Mesodermal cell (in vitro differentiated cells): Measurements from ENCODE around the gene LPCAT1.
A peak's percentile ranks its signal among the peaks of the same experiment; 100 is the strongest.

Experiments used
- H3K27ac ChIP-seq: 2 replicates; pipeline ENCODE4 v1.7.0; 2013; ENCODE audit warnings: mild to moderate bottlenecking, low read depth, low read length, moderate library complexity; ENCODE audit not compliant: severe bottlenecking
- H3K36me3 ChIP-seq: 2 replicates; pipeline ENCODE4 v1.7.1; 2013; ENCODE audit warnings: mild to moderate bottlenecking, low read length, moderate library complexity; ENCODE audit not compliant: control insufficient read depth, insufficient read depth
- H3K4me1 ChIP-seq: one replicate; pipeline ENCODE4 v1.7.1; 2013; ENCODE audit warnings: mild to moderate bottlenecking, low read length; ENCODE audit not compliant: insufficient read depth, control insufficient read depth, poor library complexity, severe bottlenecking
- H3K4me3 ChIP-seq: 2 replicates; pipeline ENCODE4 v1.7.0; 2013; ENCODE audit warnings: low read length, control low read depth, mild to moderate bottlenecking; ENCODE audit not compliant: insufficient read depth, poor library complexity, severe bottlenecking; ENCODE audit errors: extremely low read depth
- H3K9me3 ChIP-seq: 2 replicates; pipeline ENCODE4 v1.7.1; 2013; ENCODE audit warnings: mild to moderate bottlenecking, low read length, moderate library complexity; ENCODE audit not compliant: control insufficient read depth
- WGBS, 2 experiments: methylation state at CpG; one replicate each; pipeline ENCODE4 v1.1.5; 2013; ENCODE audit warnings: missing lambda C conversion rate in 2 of 2; ENCODE audit not compliant: insufficient coverage in 2 of 2; 5-methylcytosine and 5-hydroxymethylcytosine counted together

The LPCAT1 gene

DNA sequence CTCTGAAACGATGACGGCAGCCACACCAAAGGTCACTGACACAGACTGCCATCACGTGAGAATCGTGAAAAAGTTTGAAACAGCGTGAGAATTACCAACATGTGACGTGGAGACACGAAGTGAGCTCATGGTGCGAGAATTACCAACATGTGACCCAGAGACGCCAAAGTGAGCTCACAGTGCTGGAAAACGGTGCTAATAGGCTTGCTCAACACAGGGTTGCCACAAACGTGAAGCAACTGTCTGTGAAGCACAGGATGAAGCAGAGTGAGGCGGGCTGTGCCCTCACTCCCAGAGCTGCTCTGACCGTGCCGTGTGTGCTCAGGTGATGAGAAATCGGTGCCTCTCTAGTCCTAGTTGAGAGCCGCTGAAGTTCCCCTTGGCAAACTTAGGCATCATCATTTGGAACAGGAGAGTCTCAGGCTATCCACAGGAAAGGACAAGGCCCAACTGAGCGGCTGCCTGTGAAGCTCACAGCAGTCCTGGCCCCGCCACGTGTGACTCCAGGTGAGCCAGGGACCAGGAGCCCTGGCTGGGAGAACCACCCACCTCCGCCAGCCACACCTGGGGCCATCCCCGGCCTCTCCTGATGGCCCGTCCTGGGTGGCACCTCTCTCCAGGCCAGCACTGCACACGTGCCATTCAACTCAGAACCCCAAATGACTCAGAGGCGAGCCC is 48.8 kb downstream of the LPCAT1 start:
- H3K36me3 ChIP-seq: peaks cover 74% of the 10 kb centered on the region
- no peak overlapping the region for H3K4me3 ChIP-seq
- no peaks in the 10 kb centered on the region for H3K9me3 ChIP-seq
- H3K4me1 ChIP-seq: peaks cover 10% of the 10 kb centered on the region
- WGBS, 2 experiments: 93 to 98% methylated on average over 24 of the region's 24 CpGs
- H3K27ac ChIP-seq: no peak overlapping the region

DNA sequence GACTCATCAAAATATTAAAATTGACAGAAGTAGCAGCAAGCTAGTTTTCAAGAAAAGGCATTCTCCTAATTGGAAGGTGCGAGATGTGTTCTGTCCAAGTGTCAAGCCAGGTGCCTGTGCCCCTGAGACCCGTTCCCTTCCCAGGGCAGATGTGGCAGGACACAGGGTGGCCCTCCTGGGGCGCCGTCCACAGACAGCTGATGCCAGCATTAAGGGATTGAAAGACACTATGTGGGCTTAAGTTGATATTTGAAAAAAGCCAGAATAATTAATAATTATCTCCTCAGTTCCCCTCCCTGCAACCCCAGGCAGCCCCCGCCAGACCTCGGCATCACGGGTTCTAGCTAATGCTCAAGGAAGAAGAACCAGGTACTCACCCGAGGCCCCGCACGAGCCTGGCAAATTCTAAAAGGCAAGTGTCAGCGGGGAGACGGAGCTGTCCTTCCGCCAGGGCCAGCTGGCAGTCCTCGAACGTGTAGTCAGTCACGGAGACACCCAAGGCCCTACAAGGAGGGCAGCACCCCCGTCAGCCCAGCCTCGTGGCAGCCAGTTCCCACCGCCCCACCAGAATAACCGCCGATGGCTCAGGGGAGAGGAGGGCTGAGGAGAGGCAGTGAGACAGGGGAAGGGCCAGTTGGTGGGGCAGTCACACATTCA is 49.4 kb downstream of the LPCAT1 start:
- WGBS, 2 experiments: 95 to 99% methylated on average over 19 to 20 of the region's 21 CpGs
- Histone ChIP-seq H3K9me3 (no peaks in the 10 kb centered on the region), H3K36me3 (peaks cover 73% of the 10 kb centered on the region), H3K4me1 (peaks cover 15% of the 10 kb centered on the region), H3K4me3 (no peak overlapping the region), H3K27ac (no peak overlapping the region)

DNA sequence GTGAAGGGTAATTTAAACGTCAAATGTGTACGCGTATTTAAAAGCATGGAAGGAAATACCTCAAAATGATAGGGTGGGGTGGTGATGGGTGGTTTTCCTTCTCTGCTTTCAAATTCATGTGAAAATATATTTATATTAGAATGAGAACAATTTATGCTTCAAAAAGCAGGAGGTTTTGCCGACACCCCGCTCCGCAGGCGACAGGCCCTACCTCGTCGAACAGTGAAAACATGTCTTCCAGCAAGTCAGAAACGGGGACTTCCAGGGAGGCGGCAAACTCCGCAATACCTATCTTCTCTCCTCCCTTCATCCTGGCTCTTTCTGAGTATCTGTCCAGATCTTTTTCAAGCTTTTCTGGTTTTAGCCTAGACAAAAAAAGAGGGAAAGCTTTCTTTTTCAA is 50.0 kb downstream of the LPCAT1 start:
- H3K9me3 ChIP-seq: no peaks in the 10 kb centered on the region
- 97 to 99% methylated on average over 6 to 9 of the region's 12 CpGs for WGBS, 2 experiments
- no peak overlapping the region for H3K27ac ChIP-seq
- H3K4me3 ChIP-seq: no peak overlapping the region
- peaks cover 17% of the 10 kb centered on the region for H3K4me1 ChIP-seq
- H3K36me3 ChIP-seq: peaks cover 69% of the 10 kb centered on the region

GRCh38 chr5:1472964-1473628 is 50.7 kb downstream of the LPCAT1 start:
- no peaks in the 10 kb centered on the region for H3K9me3 ChIP-seq
- H3K4me1 ChIP-seq: peaks cover 17% of the 10 kb centered on the region
- peaks cover 69% of the 10 kb centered on the region for H3K36me3 ChIP-seq
- H3K27ac ChIP-seq: no peak overlapping the region
- no peak overlapping the region for H3K4me3 ChIP-seq
- 92 to 97% methylated on average over 21 to 23 of the region's 23 CpGs for WGBS, 2 experiments

DNA sequence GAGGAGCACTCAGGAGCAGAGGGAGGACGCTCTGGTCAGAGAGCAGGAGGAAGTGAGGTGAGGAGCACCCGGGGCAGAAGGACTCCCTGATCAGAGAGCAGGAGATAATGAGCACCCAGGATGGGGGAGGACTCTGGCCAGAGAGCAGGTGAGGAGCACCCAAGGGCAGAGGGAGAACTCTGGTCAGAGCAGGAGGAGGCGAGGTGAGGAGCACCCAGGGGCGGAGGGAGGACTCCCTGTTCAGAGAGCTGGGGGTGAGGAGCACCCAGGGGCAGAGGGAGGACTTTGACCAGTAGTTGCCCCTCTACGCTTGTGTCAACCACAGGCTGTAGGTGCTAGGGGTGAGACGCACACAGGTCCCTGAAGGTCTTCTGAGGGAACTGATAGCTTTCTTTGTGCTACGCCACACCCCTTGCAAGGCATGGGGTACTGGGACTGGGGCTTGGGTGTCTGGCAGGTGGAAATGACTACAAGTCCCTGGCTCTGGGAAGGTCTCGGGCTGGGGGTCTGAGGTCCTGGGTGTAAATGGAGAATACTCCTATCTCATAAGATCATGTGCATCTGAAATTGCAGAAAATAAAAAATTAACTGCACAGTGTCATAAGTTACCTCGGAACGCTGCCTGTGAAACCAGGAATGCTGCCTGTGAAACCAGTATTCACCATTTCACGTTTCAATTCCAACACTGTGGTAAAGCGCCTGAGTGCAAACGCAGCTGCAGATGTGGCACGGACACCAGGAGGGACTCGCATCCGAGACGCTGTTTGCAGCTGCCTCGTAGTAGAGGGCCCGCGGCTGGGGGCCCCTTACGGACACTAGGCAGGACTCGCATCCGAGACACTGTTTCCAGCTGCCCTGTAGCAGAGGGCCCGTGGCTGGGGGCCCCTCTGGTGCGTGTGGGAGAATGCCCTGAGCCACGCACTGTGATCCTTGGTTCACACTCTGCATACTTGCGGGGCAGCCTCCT is 51.5 kb downstream of the LPCAT1 start:
- H3K27ac ChIP-seq: no peak overlapping the region
- 94 to 95% methylated on average over 24 of the region's 27 CpGs for WGBS, 2 experiments
- H3K4me1 ChIP-seq: peaks cover 17% of the 10 kb centered on the region
- no peak overlapping the region for H3K4me3 ChIP-seq
- peaks cover 72% of the 10 kb centered on the region for H3K36me3 ChIP-seq
- H3K9me3 ChIP-seq: no peaks in the 10 kb centered on the region

DNA sequence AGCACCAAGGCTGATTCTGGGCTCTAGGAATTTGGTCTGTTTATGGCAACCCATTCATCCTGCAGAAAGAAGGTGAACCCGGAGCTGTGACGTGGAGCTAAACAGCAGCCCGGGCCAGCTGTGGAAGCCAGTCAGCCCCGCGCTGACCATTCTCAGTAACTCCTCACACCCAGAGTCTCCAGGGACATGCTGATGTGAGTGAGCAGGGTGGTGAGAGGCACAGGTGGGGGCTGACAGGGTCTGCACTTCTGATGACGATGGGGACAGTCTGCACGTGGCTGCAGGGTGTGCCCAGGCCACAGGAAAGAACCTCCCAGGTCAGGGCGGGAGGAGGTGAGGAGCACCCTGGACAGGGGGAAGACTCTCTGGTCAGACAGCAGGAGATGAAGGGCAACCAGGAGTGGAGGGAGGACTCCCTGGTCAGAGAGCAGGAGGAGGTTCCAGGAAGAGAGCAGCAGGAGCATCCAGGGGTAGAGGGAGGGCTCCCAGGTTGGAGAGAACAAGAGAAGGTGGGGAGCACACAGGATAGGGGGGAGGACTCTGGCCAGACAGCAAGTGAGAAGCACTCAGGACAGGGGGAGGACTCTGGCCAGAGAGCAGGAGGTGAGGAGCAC is 52.4 kb downstream of the LPCAT1 start:
- WGBS, 2 experiments: 95% methylated on average over 5 to 8 of the region's 8 CpGs
- Histone ChIP-seq H3K4me3 (no peak overlapping the region), H3K36me3 (peaks cover 72% of the 10 kb centered on the region), H3K4me1 (peaks cover 17% of the 10 kb centered on the region), H3K9me3 (no peaks in the 10 kb centered on the region), H3K27ac (no peak overlapping the region)

DNA sequence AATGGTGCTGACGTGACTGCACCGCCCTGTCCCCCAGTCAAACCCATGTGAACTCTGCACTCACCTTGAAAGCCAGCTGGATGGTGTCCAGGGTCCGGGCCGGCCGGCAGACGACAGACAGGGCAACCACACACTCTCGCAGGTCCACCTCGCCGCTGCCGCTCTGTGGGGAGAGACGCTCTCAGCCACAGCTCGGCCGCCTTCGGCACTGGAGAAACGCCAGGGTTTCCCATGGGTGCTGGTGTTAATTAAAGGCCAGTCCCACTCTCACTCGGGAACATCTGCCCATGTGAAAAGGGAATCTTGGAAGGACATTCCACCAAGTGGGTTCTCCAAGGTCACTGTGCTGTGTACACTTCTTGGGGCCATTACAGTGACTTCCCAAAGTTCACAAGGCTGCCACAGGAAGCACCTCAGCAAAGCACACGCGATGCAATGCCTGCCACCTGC is 53.0 kb downstream of the LPCAT1 start:
- H3K4me3 ChIP-seq: no peak overlapping the region
- H3K36me3 ChIP-seq: peaks cover 72% of the 10 kb centered on the region
- H3K9me3 ChIP-seq: no peaks in the 10 kb centered on the region
- H3K27ac ChIP-seq: peak overlapping the region; percentile 78
- WGBS, 2 experiments: 91 to 97% methylated on average over 16 to 18 of the region's 18 CpGs
- peaks cover 17% of the 10 kb centered on the region for H3K4me1 ChIP-seq

GRCh38 chr5:1468629-1469527 is 54.9 kb downstream of the LPCAT1 start:
- 95 to 96% methylated on average over 24 to 28 of the region's 28 CpGs for WGBS, 2 experiments
- peaks cover 70% of the 10 kb centered on the region for H3K36me3 ChIP-seq
- no peak overlapping the region for H3K4me3 ChIP-seq

GRCh38 chr5:1468247-1468612 is 55.5 kb downstream of the LPCAT1 start:
- Histone ChIP-seq H3K4me3 (no peak overlapping the region), H3K4me1 (peaks cover 17% of the 10 kb centered on the region), H3K27ac (no peak overlapping the region), H3K9me3 (no peaks in the 10 kb centered on the region), H3K36me3 (peaks cover 70% of the 10 kb centered on the region)
- 86 to 95% methylated on average over 15 of the region's 15 CpGs for WGBS, 2 experiments

More at GRCh38 chr5:1468629-1469527, 54.9 kb downstream of the LPCAT1 start:
- Histone ChIP-seq H3K4me1 (peaks cover 17% of the 10 kb centered on the region), H3K9me3 (no peaks in the 10 kb centered on the region), H3K27ac (no peak overlapping the region)
